CD4-positive, alpha-beta T cell treated with Interferon gamma for 1 hour (primary cell): Measurements from ENCODE around the gene C18orf63.

ENCODE experiments used
- DNase-seq: peaks from one replicate; pipeline ENCODE4 v3.0.0-alpha.2; 2020

C18orf63 gene

DNA sequence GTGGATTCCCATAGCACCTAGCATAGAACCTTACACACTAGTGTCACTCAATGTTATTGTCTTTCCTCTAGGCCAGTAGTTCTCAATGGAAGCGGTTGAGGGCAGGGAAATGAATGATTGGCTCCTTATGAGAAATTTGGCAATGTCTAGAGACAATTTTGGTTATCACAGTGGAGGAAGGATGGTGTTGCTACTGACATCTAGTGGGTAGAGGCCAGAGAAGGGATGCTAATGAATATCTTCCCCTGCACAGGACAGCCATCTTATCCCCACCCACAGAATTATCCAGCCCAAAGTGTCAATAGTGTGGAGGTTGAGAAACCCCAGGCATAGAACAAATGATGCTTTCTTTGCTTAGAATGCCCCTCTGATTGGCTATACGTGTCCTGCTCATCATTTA is 15.8 kb downstream of the C18orf63 start:
- DNase-seq = no peak

GRCh38 chr18:74333091-74333490 is 17.5 kb downstream of the C18orf63 start:
- DNase-seq = no peak

DNA sequence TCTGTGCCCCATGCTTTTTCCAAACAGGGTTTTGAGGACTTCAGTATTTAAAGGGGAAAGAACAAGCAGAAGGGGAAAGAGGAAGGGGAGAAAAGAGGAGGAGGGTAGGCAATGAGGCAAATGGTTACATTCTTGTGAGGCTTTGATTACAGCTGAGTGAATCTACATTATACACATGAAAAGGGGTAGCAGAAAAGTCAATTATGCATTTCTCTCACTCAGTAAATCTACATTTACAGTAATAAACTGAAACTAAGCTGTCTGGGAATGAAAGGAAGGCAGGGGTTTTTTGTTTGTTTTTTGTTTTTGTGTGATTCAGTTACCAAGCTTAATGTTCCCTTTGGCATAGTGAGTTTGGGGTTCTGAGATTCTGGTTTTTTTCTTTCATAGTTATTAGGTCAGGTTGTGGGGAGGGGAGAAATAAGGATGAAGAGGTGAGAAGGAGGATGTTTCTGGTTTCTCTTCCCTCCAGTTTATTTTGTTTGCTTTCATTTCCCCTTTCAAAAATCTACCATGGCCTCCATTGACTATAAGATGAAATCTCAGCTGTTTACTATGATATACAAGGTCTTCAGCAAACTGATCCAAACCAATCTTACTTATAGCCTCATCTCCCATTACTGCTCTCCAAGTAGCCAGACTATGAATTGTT is 18.7 kb downstream of the C18orf63 start:
- DNase-seq = no peak

DNA sequence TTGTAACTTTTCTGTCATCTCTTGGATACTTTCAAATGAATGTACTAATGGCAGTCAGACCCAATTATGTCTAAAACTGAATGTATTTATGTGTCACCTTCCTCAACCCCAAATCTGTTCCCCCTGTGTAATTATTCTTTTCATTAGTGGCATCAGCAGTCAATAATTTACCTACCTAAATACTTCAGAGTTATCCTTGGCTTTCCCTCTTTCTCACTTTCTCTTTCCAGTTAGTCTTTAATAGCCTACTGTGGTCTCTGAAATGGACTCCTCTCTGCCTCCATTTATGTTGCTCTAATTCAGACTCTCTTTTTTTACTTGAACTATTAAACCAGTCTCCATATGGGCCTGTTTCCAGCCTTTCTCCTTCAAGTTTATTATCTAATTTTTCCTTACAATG is 21.0 kb downstream of the C18orf63 start:
- DNase-seq = no peak

GRCh38 chr18:74337155-74337911 is 21.7 kb downstream of the C18orf63 start:
- no peak for DNase-seq

DNA sequence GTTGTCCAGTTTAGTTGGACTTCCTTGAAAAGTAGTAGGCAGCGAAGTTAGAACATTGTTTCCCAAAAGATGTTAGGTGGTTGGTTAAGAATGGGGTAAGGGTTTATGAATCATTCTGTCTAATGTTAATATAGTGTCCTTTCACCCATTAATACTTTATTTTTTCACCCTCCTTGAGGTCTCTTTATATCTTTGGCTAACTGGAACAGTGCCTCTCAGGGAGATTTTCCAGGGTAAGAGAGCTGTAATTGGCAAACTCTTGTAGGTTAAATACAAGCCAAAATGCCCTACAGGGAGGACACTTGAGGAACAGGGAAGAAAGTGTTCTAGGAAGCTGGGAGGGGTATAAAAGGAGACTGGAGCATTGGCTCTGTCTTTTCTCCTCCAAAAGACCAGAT is 22.3 kb downstream of the C18orf63 start:
- no peak for DNase-seq

- no peak for DNase-seq
Measured at GRCh38 chr18:74342416-74343043, 26.9 kb downstream of the C18orf63 start.

DNA sequence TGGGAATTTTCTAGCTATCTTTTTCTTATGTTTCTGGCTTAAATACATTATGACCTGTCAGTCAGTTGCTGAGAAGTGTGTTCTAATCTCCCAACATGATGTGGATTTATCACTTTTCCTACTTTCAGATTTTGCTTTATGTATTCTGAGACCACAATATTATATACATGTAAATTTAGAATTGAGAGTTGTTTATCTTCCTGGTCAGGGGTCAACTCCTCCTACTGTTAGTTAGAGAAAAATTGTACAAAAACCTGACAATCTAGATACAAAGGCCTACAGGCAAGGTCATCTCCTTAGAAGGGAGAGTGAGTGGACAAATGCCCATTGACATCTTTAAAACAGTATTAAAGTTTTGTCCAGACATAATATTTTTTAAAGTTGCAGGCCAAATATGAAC is 30.6 kb downstream of the C18orf63 start:
- DNase-seq = no peak

- DNase-seq = no peak
Measured at GRCh38 chr18:74348581-74348980, 32.9 kb downstream of the C18orf63 start.

DNA sequence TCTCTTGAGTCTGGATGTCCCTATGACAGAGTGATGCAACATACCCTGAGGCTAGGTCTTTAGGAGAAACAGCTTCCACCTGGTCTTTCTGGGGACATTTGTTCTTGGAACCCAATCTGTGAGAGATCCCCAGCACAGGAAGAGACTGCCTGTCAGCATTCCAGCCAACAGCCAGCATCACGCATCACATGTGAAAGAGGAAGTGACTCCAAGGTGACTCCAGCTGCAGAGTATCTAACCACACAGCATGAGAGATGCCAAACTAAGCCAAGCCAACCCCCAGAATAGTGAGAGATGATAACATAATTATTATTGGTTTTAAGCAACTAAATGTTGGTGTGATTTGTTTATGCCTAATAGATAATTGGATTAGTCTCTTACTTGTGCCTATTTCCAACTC is 35.7 kb downstream of the C18orf63 start:
- DNase-seq = no peak

DNA sequence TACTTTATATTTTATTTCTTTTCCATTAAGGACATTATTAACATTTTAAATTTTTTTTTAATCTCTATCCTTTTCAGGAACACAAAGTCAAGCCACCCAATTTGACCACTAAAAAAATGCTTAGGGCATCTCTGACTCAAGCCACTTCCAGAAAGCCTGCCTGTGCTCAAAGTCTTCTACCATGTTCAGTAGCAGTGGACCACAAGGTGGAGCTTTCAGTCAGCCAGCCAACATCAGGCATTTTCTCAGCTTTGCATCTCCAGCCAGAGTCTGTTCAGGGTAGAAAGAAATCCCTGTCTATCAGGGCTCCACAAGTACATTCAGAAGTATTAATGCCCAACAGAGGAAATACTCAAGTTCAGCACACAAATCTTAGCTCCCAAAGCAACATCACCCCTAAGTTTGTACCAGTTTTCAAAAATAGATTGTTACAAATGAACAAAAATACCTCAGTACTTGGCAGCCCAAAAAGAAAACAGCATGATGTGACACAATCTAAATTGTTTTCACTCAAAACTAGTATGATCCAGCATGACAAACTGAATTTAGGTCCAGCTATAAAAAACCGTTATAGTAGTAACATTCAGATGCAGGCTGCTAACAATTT is 37.6 kb downstream of the C18orf63 start:
- peak; percentile 55 for DNase-seq

- no peak for DNase-seq
Measured at GRCh38 chr18:74356959-74357358, 41.3 kb downstream of the C18orf63 start.

GRCh38 chr18:74360852-74361655 is 45.4 kb downstream of the C18orf63 start:
- no peak for DNase-seq

DNA sequence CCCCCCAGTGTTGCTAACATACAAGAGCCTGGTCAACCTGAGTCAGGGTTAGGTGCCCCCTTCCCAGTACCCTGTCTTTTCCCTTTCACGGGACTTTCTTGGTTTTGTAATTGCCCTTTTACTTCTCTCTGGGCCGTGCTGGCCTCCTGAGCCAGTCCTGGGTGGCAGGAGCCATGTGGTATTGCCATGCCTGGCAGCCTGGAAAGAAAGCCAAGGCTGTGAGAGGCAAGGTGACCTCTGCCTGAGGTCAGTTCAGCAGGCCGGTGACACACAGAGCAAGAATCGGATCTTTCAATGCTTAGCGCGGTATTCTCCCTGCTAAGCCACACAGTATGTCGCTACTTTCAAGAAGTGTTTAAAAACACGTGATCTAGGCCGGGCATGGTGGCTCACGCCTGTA is 52.3 kb downstream of the C18orf63 start:
- DNase-seq = no peak

- no peak for DNase-seq
Measured at GRCh38 chr18:74368901-74369705, 53.5 kb downstream of the C18orf63 start.

DNA sequence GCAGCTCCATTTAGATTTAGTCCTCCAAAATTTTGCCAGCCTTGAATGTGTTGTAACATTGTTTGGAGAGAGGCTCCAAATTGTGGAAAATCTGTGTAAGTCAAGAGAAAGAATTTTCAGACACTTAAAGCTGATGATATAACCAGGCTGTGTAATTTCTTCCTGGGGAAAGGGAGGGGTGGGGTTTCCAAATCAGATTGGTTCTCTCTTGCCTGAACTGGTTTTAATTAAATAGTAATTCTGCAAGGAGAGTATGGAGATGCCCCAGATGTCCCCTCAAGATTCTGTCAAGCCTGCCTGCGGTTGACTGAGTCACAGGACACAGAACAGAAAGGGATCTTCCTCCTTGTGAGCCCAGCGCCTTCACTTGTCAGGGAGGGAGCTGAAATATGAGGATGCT is 54.5 kb downstream of the C18orf63 start:
- DNase-seq = no peak

DNA sequence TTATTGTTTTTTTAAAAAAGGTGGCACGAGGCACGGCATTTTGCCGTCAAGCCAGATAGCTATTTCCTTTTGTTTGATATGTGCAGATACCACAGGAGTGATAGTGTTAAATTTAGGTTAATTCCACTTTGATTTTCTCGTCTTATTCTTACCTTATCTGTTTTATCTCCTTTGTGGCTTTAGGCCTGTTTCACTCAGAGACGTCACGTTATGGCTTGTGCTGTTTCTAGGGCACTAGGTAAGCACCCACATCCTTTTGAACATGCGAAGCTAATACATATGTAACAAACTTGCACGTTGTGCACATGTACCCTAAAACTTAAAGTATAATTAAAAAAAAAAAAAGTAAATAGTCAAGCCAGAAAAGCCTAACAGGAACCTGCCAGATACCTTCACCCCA is 57.8 kb downstream of the C18orf63 start:
- DNase-seq = peak; percentile 71

- DNase-seq = no peak
Measured at GRCh38 chr18:74375999-74376398, 60.4 kb downstream of the C18orf63 start.

GRCh38 chr18:74376523-74376922 is 60.9 kb downstream of the C18orf63 start:
- no peak for DNase-seq

- DNase-seq = no peak
Measured at GRCh38 chr18:74377776-74378175, 62.1 kb downstream of the C18orf63 start.

DNA sequence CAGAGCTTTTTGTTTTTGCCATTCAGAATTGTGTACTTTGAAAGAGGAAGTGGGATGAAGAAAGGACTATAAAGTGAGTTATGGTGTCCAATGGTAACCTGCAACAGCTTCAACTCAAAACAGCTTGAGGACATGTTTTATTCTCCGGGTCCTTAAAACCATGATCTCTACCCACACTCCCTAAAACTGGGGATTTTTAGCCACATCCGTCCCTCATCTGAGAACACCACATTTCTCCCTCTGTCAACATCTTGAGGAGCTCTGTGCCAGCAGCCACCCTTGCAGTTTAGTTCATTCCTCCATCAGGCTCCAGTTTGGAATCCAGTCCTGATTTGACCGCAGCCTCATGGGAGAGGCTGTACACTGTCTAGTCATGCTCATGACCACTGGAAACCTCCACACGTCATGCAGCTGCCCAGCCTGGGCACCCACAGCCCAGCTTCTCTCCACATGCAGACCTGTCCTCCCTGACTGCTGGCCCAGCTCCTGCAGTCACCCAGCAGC is 62.6 kb downstream of the C18orf63 start:
- no peak for DNase-seq

- DNase-seq = no peak
Measured at GRCh38 chr18:74380916-74381315, 65.3 kb downstream of the C18orf63 start.
